Middle frontal gyrus (tissue), 1 donor: Measurements from ENCODE around the gene SPEF1.
A peak's percentile ranks its signal among the peaks of the same experiment; 100 is the strongest.
"Not testable (repeated sequence)": the region's sequence is repeated elsewhere in the genome, so short reads cannot be mapped to it uniquely, and the experiment has no call there.

Experiments used
- DNase-seq: peaks from one replicate; pipeline ENCODE4 v3.0.0-alpha.2; 2015; ENCODE audit warnings: low spot score; ENCODE audit errors: extremely low spot score

Gene SPEF1, protein sequence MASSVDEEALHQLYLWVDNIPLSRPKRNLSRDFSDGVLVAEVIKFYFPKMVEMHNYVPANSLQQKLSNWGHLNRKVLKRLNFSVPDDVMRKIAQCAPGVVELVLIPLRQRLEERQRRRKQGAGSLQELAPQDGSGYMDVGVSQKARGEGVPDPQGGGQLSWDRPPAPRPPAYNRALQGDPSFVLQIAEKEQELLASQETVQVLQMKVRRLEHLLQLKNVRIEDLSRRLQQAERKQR

DNA sequence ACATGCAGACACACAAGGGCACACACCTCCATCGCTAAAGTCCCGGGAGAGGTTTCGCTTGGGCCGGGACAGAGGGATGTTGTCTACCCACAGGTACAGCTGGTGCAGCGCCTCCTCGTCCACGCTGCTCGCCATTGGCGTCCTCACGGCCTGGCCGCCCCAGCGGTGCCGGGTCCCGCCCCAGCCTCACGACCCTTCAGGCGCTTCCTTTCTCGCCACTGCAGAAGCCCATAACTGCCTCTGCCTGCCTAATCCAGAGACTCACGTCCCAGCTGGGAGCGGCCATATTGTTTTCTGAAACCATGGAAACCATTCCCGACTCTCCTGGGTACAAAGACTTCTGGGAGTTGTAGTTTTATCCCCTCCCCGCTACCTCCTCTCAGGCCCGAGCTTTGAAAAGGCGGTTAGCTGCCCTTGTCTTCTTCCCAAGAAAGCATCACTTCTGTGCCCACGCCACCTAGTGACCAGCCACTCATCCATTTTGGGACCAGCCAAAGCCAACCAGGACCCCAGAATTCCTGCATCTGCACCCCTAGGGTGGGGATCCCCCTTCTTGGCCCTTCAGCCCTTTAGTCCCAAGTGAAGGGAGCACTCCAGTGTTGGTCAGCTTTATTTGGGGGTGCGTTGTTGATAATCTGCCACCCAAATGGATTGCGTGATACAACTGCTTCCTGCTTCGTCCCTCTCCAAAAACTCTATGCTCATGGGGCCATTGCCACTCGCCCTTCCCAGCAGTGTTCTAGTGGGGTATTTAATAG lies at the start of gene SPEF1:
SPEF1 (minus strand) TSS at position 296 of the 758 bp plus-strand sequence; CDS start at position 135, 161 bp downstream.
- peak; percentile 88 for DNase-seq

DNA sequence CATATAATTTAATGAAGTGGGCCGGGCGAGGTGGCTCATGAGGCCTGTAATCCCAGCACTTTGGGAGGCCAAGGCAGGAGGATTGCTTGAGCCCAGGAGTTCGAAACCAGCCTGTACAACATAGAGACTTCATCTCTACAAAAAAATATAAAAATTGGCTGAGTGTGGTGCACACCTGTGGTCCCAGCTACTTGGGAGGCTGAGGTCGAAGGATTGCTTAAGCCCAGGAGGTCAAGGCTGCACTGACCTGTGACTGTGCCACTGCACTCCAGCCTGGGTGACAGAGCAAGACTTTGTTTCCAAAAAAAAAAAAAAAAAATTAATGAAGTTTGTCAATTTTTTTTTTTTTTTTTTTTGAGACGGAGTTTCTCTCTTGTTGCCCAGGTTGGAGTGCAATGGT lies 48.6 kb upstream of the SPEF1 start:
- not testable (repeated sequence) for DNase-seq

DNA sequence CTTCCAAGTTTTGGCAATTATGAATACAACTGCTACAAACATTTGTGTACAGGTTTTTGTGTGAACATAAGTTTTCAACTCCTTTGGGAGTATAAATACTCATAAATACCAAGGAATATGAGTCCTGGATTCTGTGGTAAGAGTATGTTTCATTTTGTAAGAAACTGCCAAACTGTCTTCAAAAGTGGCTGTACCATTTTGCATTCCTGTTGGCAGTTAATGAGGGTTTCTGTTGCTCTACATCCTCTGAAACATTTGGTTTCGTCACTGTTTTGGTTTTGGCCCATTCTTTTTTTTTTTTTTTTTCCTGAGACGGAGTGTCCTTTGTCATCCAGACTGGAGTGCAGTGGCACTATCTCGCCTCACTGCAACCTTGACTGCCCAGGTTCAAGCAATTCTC lies 47.5 kb upstream of the SPEF1 start:
- no peak for DNase-seq

DNA sequence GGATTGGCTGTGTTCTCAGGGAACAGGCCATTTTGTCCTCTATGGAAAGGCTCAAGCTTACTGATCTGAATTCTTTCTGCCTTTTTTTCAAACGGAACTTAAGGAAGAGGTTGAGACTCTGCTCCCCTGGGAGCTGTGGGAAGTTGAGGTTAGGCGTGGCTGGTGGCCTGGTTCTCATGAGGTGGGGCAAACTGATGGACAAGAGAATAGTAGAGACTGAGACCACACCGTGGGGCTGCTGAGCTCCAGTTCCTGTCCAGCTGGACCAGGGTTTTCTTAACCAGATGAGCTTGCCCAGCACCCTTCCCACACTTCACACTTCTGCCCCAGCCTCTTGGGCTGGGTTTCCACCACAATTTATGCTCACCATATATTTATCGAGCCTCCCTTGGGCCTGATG lies 45.2 kb upstream of the SPEF1 start:
- no peak for DNase-seq

DNA sequence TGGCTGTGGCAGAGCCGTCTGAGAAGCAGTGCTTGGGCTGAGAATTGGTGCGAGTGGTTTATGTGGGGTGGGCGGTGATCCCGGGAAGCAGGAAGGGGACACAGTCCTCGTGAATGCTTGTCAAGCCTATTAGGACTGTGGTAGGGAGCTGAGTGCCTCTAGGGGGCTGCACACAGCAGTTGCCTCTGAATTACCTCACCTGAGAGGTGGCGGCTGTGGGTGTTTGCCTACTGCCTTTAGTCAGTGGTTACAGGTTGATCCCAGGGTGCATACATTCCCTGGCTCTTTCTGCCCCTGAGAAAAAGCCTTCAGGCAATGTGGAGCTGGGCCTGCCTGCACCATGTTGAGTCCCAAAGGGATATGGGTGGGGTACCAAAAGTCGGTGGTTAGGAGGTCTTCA lies 44.3 kb upstream of the SPEF1 start:
- no peak for DNase-seq

DNA sequence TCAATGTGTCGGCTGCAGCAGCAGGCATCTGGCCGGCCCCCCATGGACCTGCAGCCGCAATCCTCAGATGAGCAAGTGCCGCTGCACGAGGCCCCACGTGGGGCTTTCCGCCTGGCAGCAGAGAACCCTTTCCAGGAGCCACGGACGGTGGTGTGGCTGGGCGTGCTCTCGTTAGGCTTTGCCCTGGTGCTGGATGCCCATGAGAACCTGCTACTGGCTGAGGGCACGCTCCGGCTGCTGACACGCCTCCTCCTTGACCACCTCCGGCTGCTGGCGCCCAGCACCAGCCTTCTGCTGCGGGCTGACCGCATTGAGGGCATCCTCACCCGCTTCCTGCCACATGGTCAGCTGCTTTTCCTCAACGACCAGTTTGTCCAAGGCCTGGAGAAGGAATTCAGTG lies 42.6 kb upstream of the SPEF1 start:
- DNase-seq = no peak

DNA sequence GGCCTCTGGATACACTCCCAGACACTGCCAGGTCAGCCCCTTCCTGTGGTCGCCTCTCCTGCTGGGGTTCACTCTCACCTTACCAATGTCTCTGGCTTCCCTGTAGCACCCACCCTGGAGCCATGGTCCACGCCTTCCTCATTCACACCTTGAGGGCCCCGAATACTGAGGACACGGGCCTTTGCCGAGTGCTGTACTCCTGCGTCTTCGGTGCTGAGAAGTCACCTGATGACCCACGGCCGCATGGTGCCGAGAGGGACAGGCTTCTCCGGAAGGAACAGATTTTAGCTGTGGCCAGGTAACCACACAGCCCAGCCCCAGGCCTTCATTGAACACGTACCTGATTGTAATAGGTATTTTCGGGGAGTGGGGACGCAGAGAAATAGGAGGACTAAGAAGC lies 40.7 kb upstream of the SPEF1 start:
- DNase-seq = no peak

DNA sequence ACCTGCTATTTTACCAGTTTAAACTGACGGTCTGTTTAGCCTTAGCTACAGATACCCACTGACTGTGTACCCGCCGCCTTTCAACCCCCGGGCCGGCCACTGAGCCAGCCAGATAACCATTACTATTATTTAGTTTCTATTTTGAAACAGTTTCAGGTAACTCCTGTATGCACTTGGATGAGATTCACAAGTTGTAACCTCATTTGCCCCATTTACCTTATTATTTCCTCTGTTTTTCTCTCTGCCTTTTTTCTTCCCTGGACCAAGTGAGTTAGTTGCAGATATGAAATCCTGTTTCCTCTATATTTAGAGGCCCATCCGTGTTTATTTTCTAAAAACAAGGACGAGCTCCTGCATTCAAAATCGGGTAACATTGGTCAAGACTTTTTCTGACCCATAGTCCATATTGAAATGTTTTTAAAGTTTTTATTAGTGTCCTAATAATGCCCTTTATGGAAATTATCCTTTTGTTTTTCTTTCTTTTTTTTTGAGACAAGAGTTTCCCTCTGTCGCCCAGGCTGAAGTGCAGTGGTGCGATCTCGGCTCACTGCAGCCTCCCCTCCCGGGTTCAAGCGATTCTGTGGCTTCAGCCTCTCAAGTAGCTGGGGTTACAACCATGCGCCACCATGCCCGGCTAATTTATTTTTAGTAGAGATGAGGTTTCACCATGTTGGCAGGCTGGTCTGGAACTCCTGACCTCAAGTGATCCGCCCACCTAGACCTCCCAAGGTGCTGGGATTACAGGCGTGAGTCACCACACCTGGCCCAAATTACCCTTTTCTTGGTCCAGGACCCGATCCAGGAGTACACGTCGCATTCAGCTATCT lies 39.9 kb upstream of the SPEF1 start:
- DNase-seq = no peak

DNA sequence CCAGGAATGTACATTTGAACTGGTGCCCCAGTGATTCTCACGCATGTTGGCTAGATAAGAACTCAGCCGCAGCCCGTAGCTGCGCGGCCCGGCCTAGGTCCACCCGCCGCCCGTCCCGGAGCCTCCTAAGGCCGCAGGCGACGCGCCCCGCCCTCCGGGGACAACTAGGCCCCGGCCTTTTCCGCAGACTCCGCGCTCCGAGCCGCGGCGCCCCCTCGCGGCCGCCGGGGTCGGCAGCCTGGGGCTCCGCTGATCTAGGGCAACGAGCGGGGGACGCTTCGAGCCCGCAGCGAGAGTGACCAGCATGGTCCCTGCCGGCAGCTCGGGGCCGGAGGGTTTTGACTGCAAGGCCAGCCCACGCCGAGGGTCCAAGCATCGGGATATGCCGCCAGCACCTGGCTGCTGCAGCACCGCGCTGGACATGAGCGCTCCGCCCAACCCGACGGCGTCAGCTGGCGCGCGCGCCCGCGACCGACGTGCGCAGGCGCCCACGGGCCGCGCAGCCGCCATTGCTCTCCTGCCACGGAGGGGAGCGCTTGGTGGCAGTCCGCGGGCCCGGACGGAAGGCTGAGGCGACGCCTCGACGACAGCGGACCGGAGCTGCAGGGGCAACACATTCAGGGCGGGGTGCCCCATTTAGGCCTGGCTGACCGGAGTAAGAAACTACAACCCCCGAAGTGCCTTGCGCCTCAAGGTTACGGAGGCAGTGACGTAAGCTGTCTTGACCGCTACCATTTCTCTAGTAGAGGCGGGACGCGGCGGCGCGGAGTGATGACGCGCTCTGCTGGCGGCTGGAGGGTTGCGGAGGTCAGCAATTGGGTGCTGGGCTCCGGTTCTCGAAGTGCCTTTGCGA lies 39.0 kb upstream of the SPEF1 start, which contains the start of gene AP5S1:
AP5S1 (plus strand) TSS at position 500 of the 853 bp plus-strand sequence. CDS start 1,571 bp downstream, outside the sequence.
- DNase-seq = peak; percentile 90

DNA sequence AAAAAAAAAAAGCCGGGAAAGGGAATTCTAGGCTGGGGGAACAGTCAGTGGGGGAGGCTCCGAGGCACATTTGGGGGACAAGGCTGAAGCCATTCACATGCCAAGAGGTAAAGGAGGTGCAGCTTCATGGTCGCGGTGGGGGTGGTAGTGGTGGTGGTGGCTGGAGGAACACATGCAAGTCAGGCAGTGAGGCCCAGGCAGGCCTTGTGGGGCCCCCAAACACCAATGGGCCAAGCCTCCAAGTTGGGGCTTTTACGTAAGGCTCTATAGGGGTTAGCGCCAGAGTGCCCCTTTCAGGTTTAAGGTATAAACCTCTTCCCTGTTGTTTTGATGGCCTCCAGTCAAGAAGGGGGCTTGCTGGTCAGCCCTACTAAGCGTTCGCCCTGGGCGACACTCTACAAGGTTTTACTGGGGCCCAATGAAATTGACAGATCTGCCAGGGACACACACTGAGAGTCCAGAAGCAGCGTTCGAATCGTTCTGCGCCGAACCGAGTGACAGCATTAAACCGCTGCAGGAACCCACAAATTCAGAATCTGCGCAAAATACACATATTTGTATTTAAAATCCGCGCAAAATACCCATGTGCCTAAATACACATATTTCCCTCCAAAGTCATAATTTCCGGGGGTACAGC lies 38.3 kb upstream of the SPEF1 start:
- DNase-seq = no peak

DNA sequence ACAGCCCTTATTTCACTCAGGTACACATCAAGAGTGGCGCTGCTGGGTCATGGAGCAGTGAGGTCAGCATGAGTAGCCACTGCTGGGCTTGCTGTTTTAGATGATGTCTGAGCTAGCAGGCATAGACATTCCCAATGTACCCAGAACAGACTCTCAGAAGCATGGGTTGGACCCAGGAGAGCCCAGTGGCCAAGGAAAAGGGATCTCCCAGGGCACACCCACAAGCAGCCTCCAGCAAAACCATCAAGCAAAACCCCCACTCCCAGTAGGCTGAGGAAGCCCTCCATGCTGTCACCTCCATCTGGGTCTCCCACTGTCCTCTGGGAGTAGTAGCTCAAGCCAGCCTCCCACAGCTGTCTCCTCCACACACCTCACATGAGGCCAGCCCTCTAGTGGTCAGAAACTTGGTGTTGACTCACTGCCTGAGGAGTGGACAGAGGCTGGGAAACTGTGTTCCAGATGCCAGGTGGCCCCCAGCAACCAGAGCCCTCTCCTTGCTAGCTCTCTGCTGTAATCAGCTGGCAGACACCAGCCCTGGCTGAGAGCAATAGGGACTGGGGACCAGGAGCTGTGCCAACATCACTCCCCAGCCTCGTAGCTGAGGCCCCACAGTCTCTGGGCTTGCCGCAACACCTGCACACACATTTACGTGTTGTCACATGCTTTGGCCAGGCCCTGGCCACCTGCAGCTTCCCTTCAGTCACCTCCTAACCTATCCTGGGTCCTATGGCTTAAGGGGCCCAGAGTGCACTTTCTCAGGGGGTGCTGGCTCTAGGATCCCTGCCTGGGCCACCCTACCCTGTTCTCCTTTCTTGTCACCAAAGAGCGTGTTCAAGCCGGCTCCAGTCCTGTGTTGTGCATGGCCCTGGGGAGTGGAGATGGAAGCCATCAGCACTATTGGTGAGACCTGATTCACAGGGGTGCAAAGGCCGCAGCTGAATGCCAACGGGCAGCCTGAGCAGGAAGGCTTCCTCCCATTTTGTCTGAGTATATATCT lies 37.2 kb upstream of the SPEF1 start:
- no peak for DNase-seq

DNA sequence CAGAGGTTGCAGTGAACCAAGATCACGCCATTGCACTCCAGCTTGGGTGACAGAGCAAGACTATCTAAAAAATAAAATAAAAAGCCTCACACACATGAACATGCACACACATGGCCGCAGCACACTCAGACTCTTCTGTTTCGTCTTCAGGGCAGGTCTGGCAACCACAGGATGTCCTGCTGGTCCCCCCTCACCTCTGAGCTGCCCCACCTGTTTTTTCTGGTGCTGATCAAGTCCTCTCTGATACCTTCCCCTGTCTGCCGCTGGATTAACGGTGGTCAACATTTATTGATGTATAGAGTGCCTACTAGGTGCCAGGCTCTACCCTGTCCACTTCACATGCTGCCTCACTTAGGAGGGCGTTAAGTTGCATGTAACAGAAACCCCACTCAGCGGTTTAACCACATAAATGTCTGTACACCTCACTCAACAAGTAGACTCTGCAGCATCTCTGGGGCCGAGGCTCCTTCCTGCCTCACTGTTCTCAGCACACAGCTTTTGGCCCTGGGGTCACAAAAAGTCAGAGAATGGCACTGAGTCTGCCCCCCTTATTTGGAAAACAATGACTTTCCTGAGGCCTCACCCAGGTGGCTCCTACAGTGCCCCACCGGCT lies 34.6 kb upstream of the SPEF1 start:
- no peak for DNase-seq

DNA sequence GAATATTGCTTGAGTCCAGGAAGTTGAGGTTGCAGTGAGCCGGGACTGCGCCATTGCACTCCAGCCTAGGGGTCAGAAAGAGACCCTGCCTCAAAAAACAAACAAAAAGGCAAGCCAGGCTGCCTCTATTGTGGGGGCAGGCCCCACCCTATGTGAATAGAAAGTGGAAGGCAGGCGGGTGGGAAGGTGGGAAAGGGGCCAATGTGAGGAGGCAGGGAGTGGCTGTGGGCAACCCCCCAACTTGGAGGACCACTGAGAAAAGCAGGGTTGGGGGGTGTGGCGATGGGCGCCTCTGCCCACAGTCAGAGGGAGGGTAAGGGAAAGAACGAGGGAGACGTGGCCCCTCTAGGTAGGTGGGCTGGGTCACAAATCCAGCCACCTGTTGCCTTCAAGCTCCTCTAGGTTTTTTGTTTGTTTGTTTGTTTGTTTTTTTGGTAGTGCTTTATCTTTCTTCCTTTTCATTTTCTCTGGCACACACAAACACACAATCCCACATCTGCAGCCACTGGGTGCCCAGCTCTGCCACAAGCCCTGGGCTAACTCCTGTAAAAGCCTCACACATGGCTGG lies 33.8 kb upstream of the SPEF1 start:
- DNase-seq = no peak

DNA sequence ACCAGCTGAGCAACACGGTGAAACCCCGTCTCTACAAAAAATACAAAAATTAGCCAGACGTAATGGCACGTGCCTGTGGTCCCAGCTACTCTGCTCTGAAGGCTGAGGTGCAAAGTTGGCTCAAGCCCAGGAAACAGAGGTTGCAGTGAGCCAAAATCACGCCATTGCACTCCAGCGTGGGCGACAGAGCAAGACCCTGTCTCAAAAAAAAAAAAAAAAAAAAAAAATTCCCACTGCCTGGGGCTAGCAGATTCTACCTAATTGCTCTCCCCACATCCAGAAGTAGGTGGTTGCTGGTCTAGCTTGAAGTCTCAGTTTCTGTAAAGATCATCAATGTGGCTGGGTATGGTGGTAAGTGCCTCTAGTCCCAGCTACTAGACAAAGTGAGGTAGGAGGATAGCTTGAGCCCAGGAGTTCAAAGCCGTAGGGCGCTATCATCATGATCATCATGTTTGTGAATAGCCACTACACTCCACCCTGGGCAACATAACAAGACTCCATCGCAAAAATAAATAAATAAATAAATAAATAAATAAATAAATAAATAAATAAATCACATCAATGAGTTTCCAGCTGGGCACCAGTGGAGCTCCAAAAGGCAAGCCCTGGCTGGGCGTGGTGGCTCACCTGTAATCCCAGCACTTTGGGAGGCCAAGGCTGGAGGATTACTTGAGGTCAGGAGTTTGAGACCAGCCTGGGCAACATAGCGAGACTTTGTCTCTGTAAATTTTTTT lies 32.8 kb upstream of the SPEF1 start:
- no peak for DNase-seq

DNA sequence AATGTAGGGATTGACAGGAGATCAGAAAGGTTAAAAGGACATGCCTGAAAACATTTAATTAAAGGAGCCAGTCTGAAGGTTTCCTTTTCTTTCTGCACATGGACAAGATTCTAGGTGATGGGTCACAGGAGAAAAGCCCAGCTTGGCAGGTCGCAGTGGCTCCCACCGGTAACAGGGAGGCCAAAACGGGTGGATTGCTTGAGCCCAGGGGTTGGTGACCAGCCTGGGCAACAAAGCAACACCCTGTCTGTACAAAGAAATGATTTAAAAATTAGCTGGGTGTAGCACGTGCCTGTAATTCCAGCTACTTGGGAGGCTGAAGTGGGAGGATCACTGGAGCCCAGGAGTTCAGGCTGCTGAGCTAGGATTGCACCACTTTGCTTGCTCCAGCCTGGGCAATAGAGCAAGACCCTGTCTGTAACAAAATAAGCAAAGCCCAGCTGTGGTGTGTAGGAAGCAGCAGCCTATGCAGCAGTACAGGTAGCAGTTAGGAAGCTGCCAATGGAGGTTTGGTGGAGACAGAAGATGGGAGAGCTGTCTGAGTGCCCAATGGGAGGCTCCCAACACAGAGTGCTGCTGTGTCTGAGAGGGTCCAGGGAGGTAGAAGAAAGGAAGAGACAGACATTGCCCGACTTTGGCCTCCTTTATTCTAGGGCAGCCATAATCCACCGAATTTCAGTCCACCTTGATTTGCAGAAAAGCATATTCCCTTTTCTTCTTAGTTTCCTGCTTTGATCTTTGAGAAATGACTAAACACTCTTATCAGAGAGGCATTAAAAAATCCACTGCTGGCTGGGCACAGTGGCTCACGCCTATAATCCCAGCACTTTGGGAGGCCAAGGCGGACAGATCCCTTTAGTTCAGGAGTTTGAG lies 32.0 kb upstream of the SPEF1 start:
- no peak for DNase-seq

DNA sequence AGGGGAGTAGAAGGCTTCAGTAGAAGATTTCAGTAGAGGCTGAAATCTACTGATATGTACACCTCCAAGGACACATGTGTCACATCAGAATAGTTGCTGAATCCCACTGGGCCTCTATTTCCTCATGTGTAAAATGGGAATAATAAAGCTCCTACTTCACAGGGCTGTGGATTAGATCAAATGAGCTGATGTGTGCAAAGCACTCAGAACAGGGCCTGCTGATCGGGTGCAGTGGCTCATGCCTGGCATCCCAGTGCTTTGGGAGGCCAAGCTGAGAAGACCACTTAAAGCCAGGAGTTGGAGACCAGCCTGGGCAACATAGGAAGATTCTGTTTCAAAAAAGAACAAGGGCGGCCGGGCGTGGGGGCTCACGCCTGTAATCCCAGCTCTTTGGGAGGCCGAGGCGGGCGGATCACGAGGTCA lies 31.0 kb upstream of the SPEF1 start:
- no peak for DNase-seq
